HepG2 (cell line): ENCODE data around the gene MRPL14. TPM values are rescaled to one million over a fixed set of nuclear protein-coding genes. Genes with fewer than 3 reads are reported as not detected.

ENCODE experiments used
- DZIP1 ChIP-seq: sonication (generic); formaldehyde crosslinking; IDR thresholded peaks from 2 replicates; pipeline ENCODE4 v1.5.0; 2020; ENCODE audit warnings: mild to moderate bottlenecking, missing genetic modification reagents
- POGK ChIP-seq: sonication (generic); formaldehyde crosslinking; conservative IDR thresholded peaks from 2 replicates; pipeline ENCODE4 v1.8.0; 2022; ENCODE audit warnings: mild to moderate bottlenecking, moderate library complexity, missing genetic modification reagents
- SALL1 ChIP-seq: sonication (generic); formaldehyde crosslinking; IDR thresholded peaks from 2 replicates; pipeline ENCODE4 v1.8.0; 2022; ENCODE audit warnings: mild to moderate bottlenecking, missing genetic modification reagents
- SALL2 ChIP-seq: sonication (generic); formaldehyde crosslinking; IDR thresholded peaks from 2 replicates; pipeline ENCODE4 v1.8.1; 2023; ENCODE audit warnings: mild to moderate bottlenecking, missing genetic modification reagents, inconsistent platforms
- SRF ChIP-seq: IDR thresholded peaks from 2 replicates; pipeline ENCODE4 v1.6.1; 2011; ENCODE audit warnings: mild to moderate bottlenecking, low read depth, low read length, moderate library complexity
- TCF7L2 ChIP-seq: IDR thresholded peaks from 2 replicates; pipeline ENCODE4 v1.6.1; 2011; ENCODE audit warnings: mild to moderate bottlenecking, low read depth, low read length, moderate library complexity
- THRA ChIP-seq: sonication (generic); formaldehyde crosslinking; IDR thresholded peaks from 2 replicates; pipeline ENCODE4 v1.4.0; 2020; ENCODE audit warnings: missing genetic modification reagents, borderline replicate concordance
- ZBTB4 ChIP-seq: sonication (generic); formaldehyde crosslinking; IDR thresholded peaks from 2 replicates; pipeline ENCODE4 v1.4.0; 2020; ENCODE audit warnings: missing genetic modification reagents, mild to moderate bottlenecking, borderline replicate concordance
- ZNF18 ChIP-seq: sonication (generic); formaldehyde crosslinking; IDR thresholded peaks from 2 replicates; pipeline ENCODE4 v1.8.0; 2022; ENCODE audit warnings: mild to moderate bottlenecking, missing genetic modification reagents; ENCODE audit not compliant: insufficient replicate concordance
- ZNF512B ChIP-seq: sonication (generic); formaldehyde crosslinking; IDR thresholded peaks from 2 replicates; pipeline ENCODE4 v1.5.1; 2020; ENCODE audit warnings: missing genetic modification reagents, mild to moderate bottlenecking, borderline replicate concordance
- ZNF784 ChIP-seq: sonication (generic); formaldehyde crosslinking; IDR thresholded peaks from 2 replicates; pipeline ENCODE4 v1.5.1; 2020; ENCODE audit warnings: missing genetic modification reagents, mild to moderate bottlenecking, borderline replicate concordance
- ZNF83 ChIP-seq: sonication (generic); formaldehyde crosslinking; IDR thresholded peaks from 2 replicates; pipeline ENCODE4 v1.4.0; 2020; ENCODE audit warnings: missing genetic modification reagents, mild to moderate bottlenecking, borderline replicate concordance
- polyA plus RNA-seq, 8 experiments: library from polyadenylated mRNA; depleted of rRNA in 3 of 8; stranded (reverse) in 7 of 8; unstranded in 1 of 8; fragments of >200 nt; fragmentation: Illumina TruSeq in 4 of 8; extraction: Trizol in 4 of 8; gene quantifications; 2 replicates each; pipeline versions ENCODE4 v1.2.1 to v1.2.3, GENCODE V29; 2011 to 2016; ENCODE audit warnings: low read depth in 4 of 8, missing spikeins in 1 of 8, mixed read lengths in 1 of 8; ENCODE audit not compliant: insufficient read depth in 1 of 8
- total RNA-seq, 5 experiments: library from RNA; depleted of rRNA; stranded (reverse); fragments of >200 nt; fragmentation: Illumina TruSeq; extraction: Trizol; gene quantifications; 2 replicates each; pipeline ENCODE4 v1.2.3, GENCODE V29; 2016; ENCODE audit warnings: low read depth in 1 of 5

The MRPL14 gene
- total and polyA plus RNA-seq, 2 of the 13 experiments (the other 11 are each of a cell fraction or from before 2014, with no cell fraction given): 157 to 178 TPM

- TF ChIP-seq ZBTB4 (CRISPR knock-in tag) (no peak), SRF (peak; percentile 30; the same call in 1 of the 2 replicates), THRA (CRISPR knock-in tag) (no peak), ZNF83 (no peak), ZNF18 (CRISPR knock-in tag) (peak; percentile 46), SALL1 (CRISPR knock-in tag) (peak; percentile 24; the same call in 1 of the 2 replicates), ZNF512B (CRISPR knock-in tag) (peak; percentile 30; the same call in 1 of the 2 replicates), DZIP1 (CRISPR knock-in tag) (no peak), POGK (CRISPR knock-in tag) (no peak), SALL2 (CRISPR knock-in tag) (no peak), ZNF784 (CRISPR knock-in tag) (no peak), TCF7L2 (no peak)
Measured at GRCh38 chr6:44072959-44073611, 54.2 kb downstream of the MRPL14 start (continued).
